ENCODE measurements around the gene PTPRT. TPM values are rescaled to one million over a fixed set of nuclear protein-coding genes. Genes with fewer than 3 reads are reported as not detected.

Gene PTPRT
- total and polyA plus RNA-seq, 10 of the 15 experiments (the other 5 are each of a cell fraction or from before 2014, with no cell fraction given): not detected

DNA sequence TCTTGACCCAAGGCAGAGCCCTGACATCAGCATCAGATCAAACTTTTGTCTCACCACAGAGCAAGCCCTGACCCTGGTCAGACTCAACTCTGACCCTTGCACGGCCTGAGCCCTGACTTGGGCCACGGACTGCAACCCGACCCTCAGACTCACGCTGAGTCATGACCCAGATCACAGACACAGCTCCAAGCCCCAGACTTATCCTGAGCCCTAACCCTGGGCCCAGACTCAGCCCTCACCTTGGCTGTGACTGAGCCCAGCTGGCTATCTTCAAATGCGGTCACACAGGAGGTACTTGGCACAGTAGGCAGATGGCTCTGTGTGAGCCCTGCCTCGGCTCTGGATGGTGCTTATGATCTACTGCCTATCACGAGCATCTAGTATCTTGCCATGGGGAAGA lies 602.3 kb downstream of the PTPRT start:
- Histone ChIP-seq H3K79me2 (ENCODE audit: control insufficient read depth, insufficient read depth, low read length) (no peaks in the 10 kb centered on the region), H3K4me2 (ENCODE audit: control insufficient read depth, insufficient read depth) (no peak overlapping the region), H2AFZ (ENCODE audit: control insufficient read depth, low read depth, low read length) (no peak overlapping the region), H3K9me3 (replicated peaks; ENCODE audit: control insufficient read depth, insufficient read depth, low read length) (no peaks in the 10 kb centered on the region), H3K9ac (ENCODE audit: control insufficient read depth, insufficient read depth, low read length) (no peak overlapping the region), H4K20me1 (ENCODE audit: control insufficient read depth, insufficient read depth) (no peaks in the 10 kb centered on the region), H3K27me3 (replicated peaks in 1 of 2; ENCODE audit: control insufficient read depth in 2 of 2, insufficient read depth in 2 of 2, low read length in 1 of 2) (no peaks in the 10 kb centered on the region), H3K36me3 (ENCODE audit: control insufficient read depth in 2 of 2, insufficient read depth in 2 of 2, low read length in 1 of 2) (no peaks in the 10 kb centered on the region), H3K4me1 (ENCODE audit: control insufficient read depth, insufficient read depth, low read length) (no peaks in the 10 kb centered on the region), H3K4me3 (no peak overlapping the region), H3K27ac (ENCODE audit: control insufficient read depth, insufficient read depth) (no peak overlapping the region)
- 12% methylated on average over 7 of the region's 7 CpGs for WGBS (ENCODE audit: insufficient coverage, insufficient replicate concordance, low lambda C conversion rate, missing lambda C conversion rate)
- BruUV-seq (replicated peaks): no TSS peak
- POLR2A ChIA-PET: no interaction called here
- in situ Hi-C loops (cut with MboI): no loop called here
- CTCF ChIA-PET: no interaction called here
- no peak for DNase-seq (ENCODE audit: low read depth, low spot score)
- TF ChIP-seq GATAD2B (conservative IDR thresholded peaks at IDR 0.05; ENCODE audit: low read depth): no peak
- TF ChIP-seq TCF7 (IDR thresholded peaks at IDR 0.05; ENCODE audit: borderline replicate concordance): no peak
- FAIRE-seq: no peak
- SMC1A ChIA-PET (ENCODE audit: uncharacterized antibody, unreplicated experiment): interaction anchor here (1.1 kb wide), 1 partner anchor 11 kb away, joined by 3 read pairs; no protein-coding TSS in a partner anchor
- intact Hi-C loops (cut with micrococcal nuclease; ENCODE audit: unreplicated experiment): no loop called here
- no peak for ATAC-seq
- RAD21 ChIA-PET (ENCODE audit: unreplicated experiment): interaction anchor here (1.6 kb wide), 1 partner anchor 11 kb away, joined by 4 read pairs; no protein-coding TSS in a partner anchor

DNA sequence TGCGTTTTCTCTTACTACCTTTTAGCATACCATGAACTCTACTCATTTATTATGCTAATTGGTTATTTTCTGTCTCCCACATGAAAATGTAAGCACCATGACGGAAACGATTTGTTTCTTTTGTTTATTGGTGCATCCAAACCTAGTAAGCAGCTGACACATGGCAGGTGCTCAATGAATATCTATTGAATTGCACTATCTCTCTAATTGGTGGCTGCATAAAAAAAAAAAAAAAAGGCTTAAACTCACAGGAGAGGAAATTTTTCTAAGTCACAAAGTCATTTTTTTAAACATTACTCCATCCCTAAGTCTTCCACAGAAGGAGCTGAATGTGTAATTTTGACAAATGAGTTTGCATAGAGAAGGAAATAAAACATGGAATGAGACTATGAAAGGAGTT lies 608.4 kb downstream of the PTPRT start:
- Histone ChIP-seq H3K36me3 (ENCODE audit: control insufficient read depth in 2 of 2, insufficient read depth in 2 of 2, low read length in 1 of 2) (no peaks in the 10 kb centered on the region), H3K9me3 (replicated peaks; ENCODE audit: control insufficient read depth, insufficient read depth, low read length) (no peaks in the 10 kb centered on the region), H3K4me3 (no peak overlapping the region), H3K27me3 (replicated peaks in 1 of 2; ENCODE audit: control insufficient read depth in 2 of 2, insufficient read depth in 2 of 2, low read length in 1 of 2) (no peaks in the 10 kb centered on the region), H4K20me1 (ENCODE audit: control insufficient read depth, insufficient read depth) (no peaks in the 10 kb centered on the region), H3K27ac (ENCODE audit: control insufficient read depth, insufficient read depth) (no peak overlapping the region), H3K4me2 (ENCODE audit: control insufficient read depth, insufficient read depth) (no peak overlapping the region), H3K9ac (ENCODE audit: control insufficient read depth, insufficient read depth, low read length) (no peak overlapping the region), H2AFZ (ENCODE audit: control insufficient read depth, low read depth, low read length) (no peak overlapping the region), H3K79me2 (ENCODE audit: control insufficient read depth, insufficient read depth, low read length) (no peaks in the 10 kb centered on the region), H3K4me1 (ENCODE audit: control insufficient read depth, insufficient read depth, low read length) (no peaks in the 10 kb centered on the region)
- POLR2A ChIA-PET: no interaction called here
- WGBS (ENCODE audit: insufficient coverage, insufficient replicate concordance, low lambda C conversion rate, missing lambda C conversion rate): 66% methylated on average over 3 of the region's 3 CpGs
- RAD21 ChIA-PET (ENCODE audit: unreplicated experiment): no interaction called here
- no TSS peak for BruUV-seq (replicated peaks)
- in situ Hi-C loops (cut with MboI): no loop called here
- ATAC-seq: no peak
- TF ChIP-seq YY1 (IDR thresholded peaks at IDR 0.05; ENCODE audit: low read depth, low read length) (no peak), IRF4 (IDR thresholded peaks at IDR 0.05; ENCODE audit: low read depth, low read length) (no peak), RELA (IDR thresholded peaks at IDR 0.05; ENCODE audit: borderline replicate concordance, partially characterized antibody) (no peak), TBL1XR1 (IDR thresholded peaks at IDR 0.05; ENCODE audit: low read depth, low read length) (no peak), PML (IDR thresholded peaks at IDR 0.05; ENCODE audit: low read length) (no peak), MXI1 (IDR thresholded peaks at IDR 0.05; ENCODE audit: low read depth, low read length) (no peak), NFYB (IDR thresholded peaks at IDR 0.05; ENCODE audit: insufficient read depth, low read depth, low read length) (no peak), FOXM1 (IDR thresholded peaks at IDR 0.05; ENCODE audit: low read depth, low read length) (no peak)
- TF ChIP-seq, protein P1, sequence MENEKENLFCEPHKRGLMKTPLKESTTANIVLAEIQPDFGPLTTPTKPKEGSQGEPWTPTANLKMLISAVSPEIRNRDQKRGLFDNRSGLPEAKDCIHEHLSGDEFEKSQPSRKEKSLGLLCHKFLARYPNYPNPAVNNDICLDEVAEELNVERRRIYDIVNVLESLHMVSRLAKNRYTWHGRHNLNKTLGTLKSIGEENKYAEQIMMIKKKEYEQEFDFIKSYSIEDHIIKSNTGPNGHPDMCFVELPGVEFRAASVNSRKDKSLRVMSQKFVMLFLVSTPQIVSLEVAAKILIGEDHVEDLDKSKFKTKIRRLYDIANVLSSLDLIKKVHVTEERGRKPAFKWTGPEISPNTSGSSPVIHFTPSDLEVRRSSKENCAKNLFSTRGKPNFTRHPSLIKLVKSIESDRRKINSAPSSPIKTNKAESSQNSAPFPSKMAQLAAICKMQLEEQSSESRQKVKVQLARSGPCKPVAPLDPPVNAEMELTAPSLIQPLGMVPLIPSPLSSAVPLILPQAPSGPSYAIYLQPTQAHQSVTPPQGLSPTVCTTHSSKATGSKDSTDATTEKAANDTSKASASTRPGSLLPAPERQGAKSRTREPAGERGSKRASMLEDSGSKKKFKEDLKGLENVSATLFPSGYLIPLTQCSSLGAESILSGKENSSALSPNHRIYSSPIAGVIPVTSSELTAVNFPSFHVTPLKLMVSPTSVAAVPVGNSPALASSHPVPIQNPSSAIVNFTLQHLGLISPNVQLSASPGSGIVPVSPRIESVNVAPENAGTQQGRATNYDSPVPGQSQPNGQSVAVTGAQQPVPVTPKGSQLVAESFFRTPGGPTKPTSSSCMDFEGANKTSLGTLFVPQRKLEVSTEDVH (IDR thresholded peaks at IDR 0.05; ENCODE audit: low read depth, partially characterized antibody): no peak
- SMC1A ChIA-PET (ENCODE audit: uncharacterized antibody, unreplicated experiment): no interaction called here
- DNase-seq (ENCODE audit: low read depth, low spot score): no peak
- CTCF ChIA-PET: no interaction called here
- intact Hi-C loops (cut with micrococcal nuclease; ENCODE audit: unreplicated experiment): no loop called here
- FAIRE-seq: no peak
